ENCODE data around the gene OGFOD3. TPM values are rescaled to one million over a fixed set of nuclear protein-coding genes. Genes with fewer than 3 reads are reported as not detected.
A peak's percentile ranks its signal among the peaks of the same experiment; 100 is the strongest.
"Not testable (repeated sequence)": the region's sequence is repeated elsewhere in the genome, so short reads cannot be mapped to it uniquely, and the experiment has no call there.

Gene OGFOD3
- total RNA-seq: 32.4 and 36.7 TPM in 2 replicates

- peak; percentile 39 for DNase-seq (ENCODE audit: low read depth, low spot score)
Observed at GRCh38 chr17:82418001-82418986, at the start of gene OGFOD3, which contains the start of gene HEXD. Gene OGFOD3, minus strand, starts transcription at chr17:82418586. Its CDS starts 101 bp downstream, at chr17:82418485. Gene HEXD, plus strand, starts transcription at chr17:82418347. Its CDS starts 1,453 bp downstream, at chr17:82419800.

GRCh38 chr17:82465023-82465603 is 46.7 kb upstream of the OGFOD3 start:
- DNase-seq (ENCODE audit: low read depth, low spot score): no peak

GRCh38 chr17:82464567-82464929 is 46.2 kb upstream of the OGFOD3 start:
- DNase-seq (ENCODE audit: low read depth, low spot score): no peak

- no peak for DNase-seq (ENCODE audit: low read depth, low spot score)
Observed at GRCh38 chr17:82463925-82464566, 45.7 kb upstream of the OGFOD3 start.

- DNase-seq (ENCODE audit: low read depth, low spot score): no peak
Observed at GRCh38 chr17:82463391-82463790, 45.0 kb upstream of the OGFOD3 start.

- DNase-seq (ENCODE audit: low read depth, low spot score): no peak
Observed at GRCh38 chr17:82461827-82462524, 43.6 kb upstream of the OGFOD3 start.

- not testable (repeated sequence) for DNase-seq (ENCODE audit: low read depth, low spot score)
Observed at GRCh38 chr17:82459936-82460335, 41.5 kb upstream of the OGFOD3 start.

- DNase-seq (ENCODE audit: low read depth, low spot score): peak; percentile 37
Observed at GRCh38 chr17:82458885-82459424, 40.6 kb upstream of the OGFOD3 start.

- DNase-seq (ENCODE audit: low read depth, low spot score): peak; percentile 97
Observed at GRCh38 chr17:82458179-82458884, 39.9 kb upstream of the OGFOD3 start, which contains the start of gene NARF. Gene NARF, plus strand, starts transcription at chr17:82458741. Its CDS starts 63 bp downstream, at chr17:82458804.

GRCh38 chr17:82457929-82458178 is 39.5 kb upstream of the OGFOD3 start:
- DNase-seq (ENCODE audit: low read depth, low spot score): no peak

GRCh38 chr17:82457073-82457928 is 38.9 kb upstream of the OGFOD3 start:
- DNase-seq (ENCODE audit: low read depth, low spot score): no peak

- not testable (repeated sequence) for DNase-seq (ENCODE audit: low read depth, low spot score)
Observed at GRCh38 chr17:82453706-82454105, 35.3 kb upstream of the OGFOD3 start.

- DNase-seq (ENCODE audit: low read depth, low spot score): not testable (repeated sequence)
Observed at GRCh38 chr17:82453151-82453550, 34.8 kb upstream of the OGFOD3 start.

- no peak for DNase-seq (ENCODE audit: low read depth, low spot score)
Observed at GRCh38 chr17:82452162-82452561, 33.8 kb upstream of the OGFOD3 start.

GRCh38 chr17:82450357-82451106 is 32.1 kb upstream of the OGFOD3 start, which contains the start of gene CYBC1:
Gene CYBC1, minus strand, starts transcription at chr17:82450752. Its CDS starts 1,498 bp downstream, at chr17:82449254.
- DNase-seq (ENCODE audit: low read depth, low spot score): peak; percentile 69

GRCh38 chr17:82449883-82450356 is 31.5 kb upstream of the OGFOD3 start:
- DNase-seq (ENCODE audit: low read depth, low spot score): no peak

GRCh38 chr17:82449131-82449882 is 30.9 kb upstream of the OGFOD3 start:
- DNase-seq (ENCODE audit: low read depth, low spot score): no peak

GRCh38 chr17:82447876-82448275 is 29.5 kb upstream of the OGFOD3 start:
- no peak for DNase-seq (ENCODE audit: low read depth, low spot score)

Data from pulmonary artery endothelial cell (primary cell).